Mucosa of descending colon (tissue), 3 donors: ENCODE measurements around the gene EIF2AK2. TPM values are rescaled to one million over a fixed set of nuclear protein-coding genes. Genes with fewer than 3 reads are reported as not detected.

ENCODE experiments used
- ATAC-seq: fragments of 200-7000 bp; cut with Tn5 transposase; one replicate; pipeline ENCODE4 v1.9.1; 2020; ENCODE audit warnings: mild to moderate bottlenecking, moderate library complexity
- DNase-seq, 3 donors: peaks; one replicate each; pipeline ENCODE4 v3.0.0-alpha.2; 2020
- H3K36me3 ChIP-seq: fragments of 200-600 bp; one replicate; pipeline ENCODE4 v1.8.0; 2021; ENCODE audit warnings: low read depth, mild to moderate bottlenecking
- H3K4me1 ChIP-seq: fragments of 200-600 bp; one replicate; pipeline ENCODE4 v1.8.0; 2021; ENCODE audit warnings: low read depth, mild to moderate bottlenecking
- H3K4me3 ChIP-seq: fragments of 200-600 bp; one replicate; pipeline ENCODE4 v1.8.0; 2021; ENCODE audit warnings: mild to moderate bottlenecking
- H3K9me3 ChIP-seq: fragments of 200-600 bp; one replicate; pipeline ENCODE4 v1.8.0; 2021; ENCODE audit warnings: mild to moderate bottlenecking
- CTCF ChIP-seq: fragments of 200-600 bp; IDR thresholded peaks from one replicate; pipeline ENCODE4 v1.8.0; 2022; ENCODE audit warnings: antibody characterized with exemption, mild to moderate bottlenecking
- intact Hi-C, 2 donors: fragments of 100-400 bp; cut with DNase I in 1 of 2; cut with micrococcal nuclease in 1 of 2; formaldehyde crosslinking; loops; one replicate each; pipeline versions ENCODE4 v1.11.0 to v1.11.1; 2022; cut with DNase I, micrococcal nuclease
- total RNA-seq, 3 donors: library from RNA; stranded (reverse); fragmentation: NEBNext Ultra II Directional in 2 of 3; extraction: Animal tissue kit (Norgen Biotek cat#: 25700) in 2 of 3; gene quantifications; one replicate each; pipeline versions ENCODE4 v1.2.1 to v1.2.4, GENCODE V29; 2021 to 2023
- donor health status: DM: no; HTN: no; CAD: no; lungs with moderate emphysema.
- donor health status: DM: no; HTN: no; CAD: no.
- donor health status: DM: no; HTN: yes; CAD: no.

Gene EIF2AK2
- total RNA-seq, 3 donors from 2014 or later: 27.5 to 48.8 (median 33.2) TPM

- ATAC-seq: no peak
Measured at GRCh38 chr2:37125416-37125815, 31.4 kb downstream of the EIF2AK2 start.

GRCh38 chr2:37119157-37119556 is 37.6 kb downstream of the EIF2AK2 start:
- no peak for ATAC-seq
- H3K4me3 ChIP-seq: no peak overlapping the region
- TF ChIP-seq CTCF: no peak
- H3K36me3 ChIP-seq: no peaks in the 10 kb centered on the region
- intact Hi-C loops: no loop called here
- H3K4me1 ChIP-seq: no peaks in the 10 kb centered on the region
- no peaks in the 10 kb centered on the region for H3K9me3 ChIP-seq
- no peak for DNase-seq

More at GRCh38 chr2:37125416-37125815, 31.4 kb downstream of the EIF2AK2 start:
- H3K4me3 ChIP-seq: no peak overlapping the region
- no peak for TF ChIP-seq CTCF
- intact Hi-C loops: no loop called here
- no peak for DNase-seq
- H3K9me3 ChIP-seq: no peaks in the 10 kb centered on the region
- no peaks in the 10 kb centered on the region for H3K4me1 ChIP-seq
- H3K36me3 ChIP-seq: no peaks in the 10 kb centered on the region

- Histone ChIP-seq H3K36me3 (no peaks in the 10 kb centered on the region), H3K4me1 (no peaks in the 10 kb centered on the region)
- intact Hi-C loops: no loop called here
Measured at GRCh38 chr2:37117566-37117965, 39.2 kb downstream of the EIF2AK2 start.

GRCh38 chr2:37111958-37112357 is 44.8 kb downstream of the EIF2AK2 start:
- Histone ChIP-seq H3K4me3 (no peak overlapping the region), H3K9me3 (no peaks in the 10 kb centered on the region), H3K4me1 (no peaks in the 10 kb centered on the region), H3K36me3 (no peaks in the 10 kb centered on the region)
- ATAC-seq (no peak), DNase-seq (no peak)
- intact Hi-C loops: no loop called here
- TF ChIP-seq CTCF: no peak

More at GRCh38 chr2:37117566-37117965, 39.2 kb downstream of the EIF2AK2 start:
- H3K4me3 ChIP-seq: no peak overlapping the region
- no peaks in the 10 kb centered on the region for H3K9me3 ChIP-seq
- ATAC-seq (no peak), DNase-seq (no peak)
- TF ChIP-seq CTCF: no peak

GRCh38 chr2:37110306-37111212 is 46.2 kb downstream of the EIF2AK2 start:
- TF ChIP-seq CTCF: no peak
- no peak for ATAC-seq

More at GRCh38 chr2:37110306-37111212, 46.2 kb downstream of the EIF2AK2 start:
- Histone ChIP-seq H3K4me1 (no peaks in the 10 kb centered on the region), H3K9me3 (no peaks in the 10 kb centered on the region), H3K36me3 (no peaks in the 10 kb centered on the region), H3K4me3 (no peak overlapping the region)
- intact Hi-C loops: no loop called here
- no peak for DNase-seq
